Ovary (tissue), 9 donors: ENCODE results near the gene ATP5F1E. TPM values are rescaled to one million over a fixed set of nuclear protein-coding genes. Genes with fewer than 3 reads are reported as not detected.
A peak's percentile ranks its signal among the peaks of the same experiment; 100 is the strongest.
"Not testable (repeated sequence)": the region's sequence is repeated elsewhere in the genome, so short reads cannot be mapped to it uniquely, and the experiment has no call there.

Source experiments
- DNase-seq, 5 donors: peaks; one replicate each; pipeline ENCODE4 v3.0.0-alpha.2; 2019 to 2020
- H3K27ac ChIP-seq, 2 donors: fragments of 200-600 bp; one replicate each; pipeline versions ENCODE4 v1.5.1 to v1.8.0; 2019 to 2022
- H3K27me3 ChIP-seq: fragments of 200-600 bp; one replicate; pipeline ENCODE4 v1.8.0; 2022
- H3K36me3 ChIP-seq: fragments of 200-600 bp; sonication (generic); one replicate; pipeline ENCODE4 v1.5.1; 2019
- H3K4me1 ChIP-seq: one replicate; pipeline ENCODE4 v1.8.1; 2013; ENCODE audit warnings: mild to moderate bottlenecking, moderate library complexity; ENCODE audit not compliant: insufficient read depth
- H3K4me3 ChIP-seq: fragments of 200-600 bp; sonication (generic); one replicate; pipeline ENCODE4 v1.5.1; 2017
- H3K9me3 ChIP-seq, 2 donors: fragments of 200-600 bp in 1 of 2; sonication (generic) in 1 of 2; one replicate each; pipeline versions ENCODE4 v1.5.1 to v1.8.1; 2013 to 2019; ENCODE audit warnings: mild to moderate bottlenecking in 1 of 2, moderate library complexity in 1 of 2
- CTCF ChIP-seq, 3 donors: fragments of 450-650 bp in 2 of 3; fragments of 200-600 bp in 1 of 3; IDR thresholded peaks; one replicate each; pipeline versions ENCODE4 v1.5.1 to v1.8.0; 2016 to 2022; ENCODE audit warnings: antibody characterized with exemption in 3 of 3, mild to moderate bottlenecking in 1 of 3
- EP300 ChIP-seq: sonication (generic); formaldehyde crosslinking; IDR thresholded peaks from one replicate; pipeline ENCODE4 v1.6.1; 2017; ENCODE audit warnings: antibody characterized with exemption
- POLR2A ChIP-seq: fragments of 450-650 bp; IDR thresholded peaks from one replicate; pipeline ENCODE4 v1.6.1; 2017; ENCODE audit warnings: antibody characterized with exemption, mild to moderate bottlenecking, moderate library complexity
- WGBS, 3 donors: extraction: QIAGEN DNeasy Blood & Tissue Kit in 1 of 3; methylation state at CpG; one replicate each; pipeline versions ENCODE4 v1.1.5 to v1.1.7; 2013 to 2017; 5-methylcytosine and 5-hydroxymethylcytosine counted together
- intact Hi-C, 4 donors: fragments of 100-400 bp; cut with DNase I; formaldehyde crosslinking; loops; one replicate each; pipeline versions ENCODE4 v1.11.0 to v1.15.1; 2022 to 2023
- polyA plus RNA-seq, 2 donors: library from polyadenylated mRNA; stranded (reverse); fragments of 200-250 nt in 1 of 2; fragments of 350-450 nt in 1 of 2; fragmentation: Illumina TruSeq in 1 of 2; extraction: RNeasy Lipid Tissue Mini Kit (QIAGEN cat#74804) in 1 of 2; gene quantifications; one replicate each; pipeline ENCODE4 v1.2.3, GENCODE V29; 2013 to 2014
- total RNA-seq, 7 donors: library from RNA; depleted of rRNA in 2 of 7; stranded (reverse); fragments of >200 nt in 2 of 7; fragmentation: NEBNext Ultra II Directional in 3 of 7; extraction: Animal tissue kit (Norgen Biotek cat#: 25700) in 3 of 7; gene quantifications; one replicate each; pipeline versions ENCODE4 v1.1.0 to v1.2.4, GENCODE V29; 2016 to 2023
- donor health status: DM: no; HTN: no; CAD: no; lungs with moderate emphysema.
- donor health status: DM: no; HTN: no; CAD: no.
- donor health status: Bipolar disorder and iron deficiency.
- donor health status: DM: yes; HTN: yes; CAD: no.
- donor health status: DM: no; HTN: no; CAD: no.
- donor health status: DM: yes; HTN: yes; CAD: no.

The ATP5F1E gene
- total and polyA plus RNA-seq, 9 donors, result 23.2 to 73.1 (median 45.4) TPM

GRCh38 chr20:59042796-59043631 lies 10.9 kb upstream of the ATP5F1E start:
- TF ChIP-seq POLR2A (no peak), CTCF (IDR thresholded peaks at IDR 0.05) (peak in 1 of 3 donors; percentile 7)
- Histone ChIP-seq H3K9me3 (no peaks in the 10 kb centered on the region), H3K27me3 (no peaks in the 10 kb centered on the region), H3K27ac (peak overlapping the region in 1 of 2 donors; percentile 69), H3K4me3 (peak overlapping the region; percentile 94), H3K4me1 (peaks cover 8% of the 10 kb centered on the region), H3K36me3 (no peaks in the 10 kb centered on the region)
- intact Hi-C loops, result loop anchor here in 2 of 4 donors (5.0 to 10.0 kb wide), 3 partner anchors 66 to 168 kb away; no protein-coding TSS in a partner anchor
- whole genome bisulfite sequencing, 3 donors, result 11 to 59% (median 19%) methylated on average over 16 to 66 of the region's 66 CpGs
- peak; percentile 90 to 96 (median 93) for DNase-seq

- Histone ChIP-seq H3K4me3 (peak within 1 kb of the TSS; percentile 94), H3K36me3 (no peaks in the 10 kb centered on the region), H3K27ac (peak within 1 kb of the TSS in 1 of 2 donors; percentile 69), H3K9me3 (no peaks in the 10 kb centered on the region), H3K4me1 (peaks cover 8% of the 10 kb centered on the region), H3K27me3 (no peaks in the 10 kb centered on the region)
- WGBS, 3 donors, result 0 to 1% (median 1%) methylated on average over 30 to 50 of the region's 50 CpGs
- intact Hi-C loops, result loop anchor here in 2 of 4 donors (5.0 to 10.0 kb wide), 3 partner anchors 65 to 167 kb away; no protein-coding TSS in a partner anchor
- TF ChIP-seq POLR2A (peak; percentile 25), CTCF (IDR thresholded peaks at IDR 0.05) (no peak)
- DNase-seq, result peak in 1 of 5 donors; percentile 37
Observed at GRCh38 chr20:59042151-59042795, 10.1 kb upstream of the ATP5F1E start, which contains the start of gene PRELID3B. Gene PRELID3B (minus strand): TSS chr20:59042786. CDS start chr20:59042730, 56 bp downstream.

GRCh38 chr20:59041487-59041886 lies 9.4 kb upstream of the ATP5F1E start:
- not testable (repeated sequence) for H3K9me3 ChIP-seq, H3K4me3 ChIP-seq, H3K27me3 ChIP-seq, H3K27ac ChIP-seq, H3K36me3 ChIP-seq, DNase-seq, H3K4me1 ChIP-seq
- WGBS, 3 donors, result 89 to 91% (median 90%) methylated on average over 16 of the region's 16 CpGs
- intact Hi-C loops, result loop anchor here in 2 of 4 donors (5.0 to 10.0 kb wide), 3 partner anchors 64 to 167 kb away; no protein-coding TSS in a partner anchor

- Histone ChIP-seq H3K4me1 (peaks cover 8% of the 10 kb centered on the region), H3K4me3 (no peak overlapping the region), H3K27ac (no peak overlapping the region), H3K9me3 (no peaks in the 10 kb centered on the region), H3K36me3 (no peaks in the 10 kb centered on the region), H3K27me3 (no peaks in the 10 kb centered on the region)
- whole genome bisulfite sequencing, 3 donors, result 86 to 91% (median 86%) methylated on average over 5 of the region's 5 CpGs
- DNase-seq, result no peak
- intact Hi-C loops, result loop anchor here in 2 of 4 donors (5.0 to 10.0 kb wide), 3 partner anchors 63 to 166 kb away; no protein-coding TSS in a partner anchor
- TF ChIP-seq EP300 (no peak), CTCF (IDR thresholded peaks at IDR 0.05) (no peak), POLR2A (no peak)
Observed at GRCh38 chr20:59040667-59041066, 8.5 kb upstream of the ATP5F1E start.
